ENCODE results near the gene TMEM222. TPM values are rescaled to one million over a fixed set of nuclear protein-coding genes. Genes with fewer than 3 reads are reported as not detected.

TMEM222 gene
- total RNA-seq, 1 experiment from 2014 or later = 38.3 TPM

DNA sequence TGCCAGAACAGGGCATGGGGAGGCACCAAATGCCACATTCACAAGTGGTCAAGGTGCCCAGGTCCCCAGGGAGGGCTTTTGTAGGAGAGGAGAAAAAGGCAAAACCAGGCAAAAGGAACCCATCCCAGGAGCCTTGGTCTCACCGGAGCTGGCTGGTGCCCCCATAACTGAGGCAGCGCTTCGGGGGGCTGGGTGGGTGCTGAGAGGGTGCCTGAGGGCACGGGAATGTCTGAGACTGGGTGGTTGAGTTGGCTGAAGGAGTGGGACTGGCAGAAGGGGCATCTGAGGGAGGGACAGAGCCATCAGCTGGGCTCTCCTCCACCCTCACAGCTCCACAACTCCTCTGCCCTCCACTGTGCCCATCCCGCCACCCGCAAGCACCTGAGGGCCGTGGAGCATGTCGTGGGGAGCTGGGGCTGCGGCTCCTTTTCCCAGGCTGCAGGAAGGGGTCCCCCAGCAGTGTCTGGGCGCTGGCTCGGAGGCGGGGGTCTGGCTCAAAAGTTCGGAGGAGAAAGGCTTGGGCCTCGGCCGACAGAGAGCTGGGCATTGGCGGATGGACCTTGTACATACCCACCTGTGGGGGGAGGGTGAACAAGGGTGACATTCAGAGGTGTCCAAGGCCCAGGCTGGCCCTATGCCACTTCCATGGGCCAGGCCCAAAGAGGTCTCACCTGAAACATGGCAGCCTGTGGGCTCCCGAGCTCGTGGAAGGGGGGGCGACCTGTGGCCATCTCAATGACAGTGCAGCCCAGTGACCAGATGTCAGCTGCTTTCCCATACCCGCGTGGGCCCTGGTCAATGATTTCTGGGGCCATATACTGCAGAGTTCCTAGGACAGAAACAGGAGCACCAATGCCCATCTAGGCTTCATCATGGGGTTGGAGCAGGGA lies 36.3 kb downstream of the TMEM222 start:
- intact Hi-C loops (cut with micrococcal nuclease) = no loop called here
- TF ChIP-seq, protein P1, sequence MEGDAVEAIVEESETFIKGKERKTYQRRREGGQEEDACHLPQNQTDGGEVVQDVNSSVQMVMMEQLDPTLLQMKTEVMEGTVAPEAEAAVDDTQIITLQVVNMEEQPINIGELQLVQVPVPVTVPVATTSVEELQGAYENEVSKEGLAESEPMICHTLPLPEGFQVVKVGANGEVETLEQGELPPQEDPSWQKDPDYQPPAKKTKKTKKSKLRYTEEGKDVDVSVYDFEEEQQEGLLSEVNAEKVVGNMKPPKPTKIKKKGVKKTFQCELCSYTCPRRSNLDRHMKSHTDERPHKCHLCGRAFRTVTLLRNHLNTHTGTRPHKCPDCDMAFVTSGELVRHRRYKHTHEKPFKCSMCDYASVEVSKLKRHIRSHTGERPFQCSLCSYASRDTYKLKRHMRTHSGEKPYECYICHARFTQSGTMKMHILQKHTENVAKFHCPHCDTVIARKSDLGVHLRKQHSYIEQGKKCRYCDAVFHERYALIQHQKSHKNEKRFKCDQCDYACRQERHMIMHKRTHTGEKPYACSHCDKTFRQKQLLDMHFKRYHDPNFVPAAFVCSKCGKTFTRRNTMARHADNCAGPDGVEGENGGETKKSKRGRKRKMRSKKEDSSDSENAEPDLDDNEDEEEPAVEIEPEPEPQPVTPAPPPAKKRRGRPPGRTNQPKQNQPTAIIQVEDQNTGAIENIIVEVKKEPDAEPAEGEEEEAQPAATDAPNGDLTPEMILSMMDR (IDR thresholded peaks at IDR 0.05; ENCODE audit: unreplicated experiment) = no peak
- ChIA-PET CTCF (interaction anchor here (0.6 to 4.1 kb wide), 10 partner anchors 8 to 57 kb away, joined by 3 to 45 read pairs (median 8); partner anchors contain the start of genes CD164L2, MAP3K6 and SYTL1), POLR2A (interaction anchor here (3.6 kb wide), 1 partner anchor 15 kb away, joined by 15 read pairs; the partner anchor contains the start of gene SYTL1)
- BruUV-seq (replicated peaks) = no TSS peak
- H3K4me3 Mint-ChIP-seq (ENCODE audit: unreplicated experiment) = no peak overlapping the region
- no peaks in the 10 kb centered on the region for H3K9me3 Mint-ChIP-seq (ENCODE audit: unreplicated experiment)
- H3K27me3 Mint-ChIP-seq (ENCODE audit: insufficient read depth, unreplicated experiment) = no peaks in the 10 kb centered on the region
- peaks cover 68% of the 10 kb centered on the region for H3K36me3 Mint-ChIP-seq (ENCODE audit: insufficient read depth, unreplicated experiment)
- H3K27ac Mint-ChIP-seq (ENCODE audit: low read depth, unreplicated experiment) = no peak overlapping the region
- DNase-seq (ENCODE audit: unreplicated experiment) = no peak
- peaks cover 4% of the 10 kb centered on the region for H3K4me1 Mint-ChIP-seq (ENCODE audit: insufficient read depth, unreplicated experiment)

DNA sequence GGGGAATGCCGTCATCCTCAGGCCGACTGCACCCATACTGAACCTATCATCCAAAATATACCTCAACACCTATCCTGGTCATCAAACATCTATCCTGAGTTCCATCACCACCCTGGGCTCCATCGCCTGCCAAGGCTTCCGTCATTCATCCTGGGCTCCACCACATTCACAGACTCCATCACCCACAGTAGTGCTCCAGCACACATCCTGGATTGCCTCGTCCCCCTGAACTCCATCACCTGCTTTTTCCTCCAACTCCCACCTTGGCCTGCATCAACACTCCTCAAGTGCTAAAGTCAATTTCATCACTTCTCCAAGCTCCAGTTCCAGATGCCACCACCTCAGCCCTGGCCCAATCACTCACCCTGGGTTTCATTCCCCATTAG lies 37.0 kb downstream of the TMEM222 start:
- Mint-ChIP-seq H3K4me3 (ENCODE audit: unreplicated experiment) (no peak overlapping the region), H3K27ac (ENCODE audit: low read depth, unreplicated experiment) (no peak overlapping the region), H3K27me3 (ENCODE audit: insufficient read depth, unreplicated experiment) (no peaks in the 10 kb centered on the region), H3K4me1 (ENCODE audit: insufficient read depth, unreplicated experiment) (peaks cover 4% of the 10 kb centered on the region), H3K9me3 (ENCODE audit: unreplicated experiment) (no peaks in the 10 kb centered on the region), H3K36me3 (ENCODE audit: insufficient read depth, unreplicated experiment) (peaks cover 68% of the 10 kb centered on the region)
- no peak for DNase-seq (ENCODE audit: unreplicated experiment)
- BruUV-seq (replicated peaks) = no TSS peak
- ChIA-PET POLR2A (interaction anchor here (3.6 kb wide), 1 partner anchor 16 kb away, joined by 15 read pairs; the partner anchor contains the start of gene SYTL1), CTCF (interaction anchor here (0.6 to 4.1 kb wide), 6 partner anchors 14 to 58 kb away, joined by 3 to 45 read pairs (median 12); partner anchors contain the start of gene SYTL1)
- TF ChIP-seq, protein P1 (IDR thresholded peaks at IDR 0.05; ENCODE audit: unreplicated experiment) = no peak
- intact Hi-C loops (cut with micrococcal nuclease) = no loop called here

- H3K4me3 Mint-ChIP-seq (ENCODE audit: unreplicated experiment) = no peak overlapping the region
- no peak overlapping the region for H3K27ac Mint-ChIP-seq (ENCODE audit: low read depth, unreplicated experiment)
- BruUV-seq (replicated peaks) = no TSS peak
- intact Hi-C loops (cut with micrococcal nuclease) = no loop called here
- ChIA-PET POLR2A (no interaction called here), CTCF (interaction anchor here (0.6 to 0.9 kb wide), 3 partner anchors 35 to 594 kb away, joined by 3 read pairs; no protein-coding TSS in a partner anchor)
- peaks cover 62% of the 10 kb centered on the region for H3K36me3 Mint-ChIP-seq (ENCODE audit: insufficient read depth, unreplicated experiment)
- no peak for DNase-seq (ENCODE audit: unreplicated experiment)
- H3K9me3 Mint-ChIP-seq (ENCODE audit: unreplicated experiment) = no peaks in the 10 kb centered on the region
- H3K4me1 Mint-ChIP-seq (ENCODE audit: insufficient read depth, unreplicated experiment) = peaks cover 10% of the 10 kb centered on the region
- TF ChIP-seq, protein P1 (IDR thresholded peaks at IDR 0.05; ENCODE audit: unreplicated experiment) = no peak
- no peaks in the 10 kb centered on the region for H3K27me3 Mint-ChIP-seq (ENCODE audit: insufficient read depth, unreplicated experiment)
These were observed 37.8 kb downstream of the TMEM222 start for GRCh38 chr1:27359822-27360158.

DNA sequence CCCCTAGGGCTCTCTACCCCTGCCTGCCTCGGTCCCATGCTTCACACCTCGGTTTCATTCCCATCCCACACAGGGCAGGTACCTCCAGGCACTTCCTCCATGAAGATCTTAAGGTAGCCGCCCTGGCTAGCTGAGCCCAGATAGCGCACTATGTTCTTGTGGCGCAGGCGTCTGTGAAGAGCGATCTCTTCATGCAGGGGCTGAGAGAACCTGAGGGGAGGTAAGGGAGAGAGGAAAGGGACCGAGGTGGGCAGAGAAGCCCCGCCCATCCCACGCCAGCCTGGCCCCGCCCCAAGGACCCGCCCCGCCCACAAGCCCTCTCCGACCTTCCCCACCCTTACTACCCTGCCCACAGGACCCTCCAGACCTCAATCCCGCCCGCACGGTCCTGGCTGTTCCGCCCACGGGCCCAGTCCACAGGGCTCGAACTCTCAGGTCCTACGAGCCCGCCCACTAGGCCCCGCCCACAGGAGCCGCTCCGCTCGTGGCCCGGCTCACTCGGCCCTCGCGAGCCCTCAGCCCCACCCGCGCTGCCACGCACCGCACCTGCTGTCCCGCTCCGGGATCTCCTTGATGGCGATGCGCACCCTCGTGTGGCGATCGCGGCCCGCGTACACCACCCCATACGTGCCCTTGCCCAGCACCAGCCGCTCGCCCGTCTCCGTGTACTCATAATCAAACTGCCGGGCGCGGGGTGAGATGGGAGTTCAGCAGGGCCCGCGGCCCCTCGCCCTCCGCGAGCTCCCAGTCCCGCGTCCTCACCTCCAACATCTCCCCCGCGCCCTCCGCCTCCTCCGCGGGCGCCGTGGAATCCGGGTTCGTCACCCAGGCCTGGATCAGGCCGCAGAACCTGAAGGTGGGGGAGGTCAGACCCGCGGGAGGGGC lies 38.4 kb downstream of the TMEM222 start:
- no TSS peak for BruUV-seq (replicated peaks)
- Mint-ChIP-seq H3K27me3 (ENCODE audit: insufficient read depth, unreplicated experiment) (no peaks in the 10 kb centered on the region), H3K9me3 (ENCODE audit: unreplicated experiment) (no peaks in the 10 kb centered on the region), H3K4me3 (ENCODE audit: unreplicated experiment) (no peak overlapping the region), H3K4me1 (ENCODE audit: insufficient read depth, unreplicated experiment) (peaks cover 10% of the 10 kb centered on the region), H3K36me3 (ENCODE audit: insufficient read depth, unreplicated experiment) (peaks cover 57% of the 10 kb centered on the region), H3K27ac (ENCODE audit: low read depth, unreplicated experiment) (no peak overlapping the region)
- ChIA-PET CTCF (interaction anchor here (0.6 to 0.9 kb wide), 4 partner anchors 15 to 595 kb away, joined by 3 to 7 read pairs (median 3); no protein-coding TSS in a partner anchor), POLR2A (no interaction called here)
- TF ChIP-seq, protein P1 (IDR thresholded peaks at IDR 0.05; ENCODE audit: unreplicated experiment) = no peak
- intact Hi-C loops (cut with micrococcal nuclease) = no loop called here
- no peak for DNase-seq (ENCODE audit: unreplicated experiment)
